DMS79 (cell line): ENCODE data around the gene NEK6.
A peak's percentile ranks its signal among the peaks of the same experiment; 100 is the strongest.

Experiments
- DNase-seq: peaks from one replicate; lab custom pipeline; 2025; lab: John Stamatoyannopoulos, UW

Gene NEK6

DNA sequence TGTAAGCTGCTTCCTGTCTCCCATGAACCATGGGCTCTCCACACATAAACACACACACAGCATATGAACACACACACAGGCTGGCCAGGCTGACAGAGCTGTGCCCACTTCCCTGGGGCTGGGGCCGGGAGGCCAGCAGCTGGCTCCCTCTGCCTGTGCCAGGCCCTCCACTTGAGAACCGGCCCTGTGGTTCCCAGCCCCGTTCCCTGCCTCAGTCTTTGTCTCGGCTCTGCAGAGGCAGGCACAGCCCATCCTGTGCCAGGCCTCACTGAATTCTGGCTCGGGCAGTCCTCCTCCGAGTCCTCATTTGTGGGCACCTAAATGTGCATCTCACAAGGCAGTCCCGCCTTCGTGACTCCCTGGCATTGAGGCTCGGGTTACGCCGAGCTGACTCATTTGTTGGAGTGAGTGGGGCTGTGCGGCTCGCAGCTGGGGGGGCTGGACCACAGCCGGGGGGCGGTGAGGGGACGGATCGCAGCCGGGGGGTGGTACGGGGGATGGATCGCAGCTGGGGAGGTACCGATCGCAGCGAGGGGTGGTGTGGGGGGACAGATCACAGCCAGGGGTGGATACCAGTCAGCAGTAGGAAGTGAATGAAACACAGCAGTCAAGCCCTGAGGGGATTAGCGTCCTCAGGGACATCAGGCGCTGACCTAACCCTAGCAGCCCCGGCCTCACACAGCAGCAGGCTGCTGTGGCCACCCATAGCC is 85.2 kb downstream of the NEK6 start:
- DNase-seq, result peak; percentile 74

DNA sequence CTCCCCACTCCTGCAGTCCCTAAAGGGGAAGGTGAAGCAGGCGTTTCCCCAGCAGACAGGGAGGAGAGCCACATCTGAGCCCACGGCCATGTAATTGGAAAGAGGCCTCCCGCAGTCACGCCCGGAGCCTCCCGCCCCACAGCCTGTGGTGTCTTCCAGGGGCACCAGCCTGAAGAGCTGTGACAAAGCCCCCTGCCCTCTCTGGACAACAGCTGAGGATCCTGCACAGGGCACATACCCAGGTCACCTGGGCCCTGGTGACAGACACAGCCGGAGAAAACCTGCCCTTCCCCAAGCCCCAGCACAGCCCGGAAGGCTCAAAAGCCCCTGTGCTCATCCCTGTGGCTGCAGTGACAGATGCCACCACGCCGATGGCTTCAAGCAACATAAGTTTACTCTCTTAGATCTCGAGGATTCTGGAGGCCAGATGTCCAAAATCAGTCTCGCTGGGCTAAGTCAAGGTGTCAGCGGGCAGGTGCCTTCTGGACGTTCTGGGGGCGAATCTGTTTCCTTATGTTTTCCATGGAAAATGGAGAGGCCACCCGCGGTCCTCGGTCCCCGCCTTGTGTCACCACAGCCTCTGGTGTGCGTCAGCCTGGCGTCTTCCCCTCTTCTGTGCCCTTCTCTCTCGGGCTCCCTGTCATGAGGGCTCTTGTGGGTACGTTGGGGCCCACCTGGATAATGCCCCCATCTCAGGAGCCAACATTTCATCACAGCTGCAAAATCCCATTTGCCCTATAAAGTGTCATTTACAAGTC is 86.0 kb downstream of the NEK6 start:
- no peak for DNase-seq

DNA sequence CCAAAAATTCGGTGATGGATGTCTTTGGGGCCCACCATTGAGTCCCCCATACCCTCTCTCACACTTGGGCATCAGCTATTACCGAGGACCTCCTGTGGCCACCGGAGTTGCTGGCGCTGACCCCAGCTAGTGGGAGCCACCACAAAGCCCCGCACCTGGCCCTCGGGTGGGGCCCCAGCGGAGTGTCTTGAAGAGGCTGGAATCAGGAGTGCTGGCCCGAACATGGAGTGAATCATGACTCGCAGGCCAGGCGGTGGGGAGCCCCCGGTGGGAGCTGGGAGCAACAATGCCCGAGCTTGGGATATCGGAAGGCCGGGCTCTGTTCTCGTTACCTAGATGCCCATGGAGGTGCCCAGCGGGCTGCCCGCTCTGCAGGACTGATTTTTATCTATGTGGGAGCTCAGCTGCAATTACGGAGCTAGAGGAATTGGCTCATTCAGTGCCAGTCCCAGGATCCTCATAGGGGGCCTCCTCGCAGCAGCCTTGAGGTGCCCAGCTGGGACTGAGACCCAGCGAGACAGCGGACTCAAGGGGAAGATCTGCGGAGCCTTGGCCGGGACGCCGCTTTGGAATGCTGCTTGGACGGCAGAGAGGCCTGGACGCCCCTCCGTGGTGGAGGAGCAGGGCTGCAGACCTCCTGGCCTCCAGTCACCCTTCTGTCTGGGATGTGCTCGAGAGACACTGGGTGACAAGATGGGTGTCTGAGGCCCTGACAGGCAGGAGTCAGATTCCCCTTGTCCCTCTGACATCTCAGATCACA is 86.7 kb downstream of the NEK6 start:
- DNase-seq, result no peak

DNA sequence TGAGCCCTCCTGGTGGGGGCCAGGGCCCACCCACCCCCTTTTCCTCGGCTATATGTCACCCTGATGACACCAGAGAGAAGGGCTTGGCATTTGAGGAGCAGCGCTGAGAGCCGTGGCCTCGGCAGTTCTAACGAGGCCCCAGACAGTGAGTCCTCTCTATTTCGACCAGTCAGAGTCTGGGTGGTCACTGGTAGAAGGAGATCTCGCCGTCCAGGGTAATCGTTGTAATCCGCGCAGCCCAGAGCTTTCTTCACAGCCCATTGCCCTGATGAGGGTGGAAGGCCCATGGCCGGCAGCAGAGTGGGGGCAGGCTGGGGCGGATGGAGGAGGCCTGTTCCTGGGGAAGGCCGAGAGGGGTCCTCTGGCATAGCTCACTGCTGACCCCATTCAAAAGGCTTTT is 87.3 kb downstream of the NEK6 start:
- no peak for DNase-seq

DNA sequence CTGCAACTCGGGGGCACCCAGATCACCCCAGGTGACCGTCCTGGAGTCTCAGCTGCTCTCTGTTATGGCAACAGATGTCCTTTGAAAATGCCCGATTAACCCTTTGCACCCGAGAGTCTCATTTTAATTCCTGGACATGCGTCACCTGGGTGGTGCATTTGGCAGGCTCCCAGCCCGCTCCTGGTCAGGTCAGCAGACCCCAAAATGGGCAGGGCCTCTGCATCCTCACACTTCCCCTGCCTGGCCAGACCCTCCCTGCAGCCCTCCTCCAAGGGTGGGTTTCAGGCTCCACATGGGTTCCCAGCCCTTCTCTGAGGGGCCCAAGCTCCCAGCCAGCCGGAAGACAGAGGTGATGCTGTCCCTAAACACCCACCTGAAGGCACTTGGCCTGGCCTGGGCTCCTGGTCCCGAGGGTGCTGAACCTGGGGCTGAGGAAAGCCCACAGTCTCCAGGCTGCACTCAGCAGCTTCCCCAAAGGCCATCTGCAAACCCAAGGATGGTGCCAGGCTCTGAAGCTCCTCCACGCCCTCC is 88.1 kb downstream of the NEK6 start:
- DNase-seq, result no peak

DNA sequence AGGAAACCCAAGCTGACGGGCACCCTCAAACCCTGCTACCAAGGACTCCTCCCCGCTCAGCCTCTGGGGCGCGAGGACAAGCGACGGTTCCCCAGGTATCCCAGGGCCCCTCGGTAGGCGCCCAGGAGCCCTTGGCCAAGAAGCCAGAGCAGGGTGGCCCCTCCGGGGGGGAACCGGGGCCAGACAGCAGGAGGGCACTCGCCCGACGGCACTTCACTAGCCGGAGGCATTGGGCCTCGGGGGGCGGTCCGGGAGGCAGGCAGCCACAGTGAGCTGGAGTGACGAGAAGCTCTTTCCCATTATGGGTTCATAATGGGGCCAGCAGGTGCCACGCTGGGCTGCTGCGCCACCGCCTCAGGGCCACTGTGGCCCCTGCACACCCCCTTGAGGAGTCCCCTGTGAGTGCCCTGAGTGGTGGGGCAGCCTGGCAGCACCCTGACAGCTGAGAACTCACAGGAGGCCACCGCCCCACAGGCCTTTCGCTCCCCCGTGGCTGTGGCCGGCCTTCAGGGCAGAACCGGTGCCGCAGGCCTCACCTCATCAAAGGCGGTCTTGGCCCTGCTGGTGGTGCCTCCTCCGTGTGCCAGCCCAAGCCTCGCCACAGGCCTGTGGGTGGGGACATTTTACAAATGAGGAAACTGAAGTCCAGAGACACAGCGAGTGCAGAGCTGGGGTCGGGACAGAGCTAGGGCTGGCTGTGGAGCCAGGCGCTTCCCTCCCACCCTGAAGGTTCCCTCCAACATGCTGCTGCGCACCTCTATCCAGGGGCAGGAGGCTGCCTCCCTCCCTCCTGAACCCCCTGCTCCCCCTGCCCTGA is 88.8 kb downstream of the NEK6 start:
- DNase-seq, result no peak

DNA sequence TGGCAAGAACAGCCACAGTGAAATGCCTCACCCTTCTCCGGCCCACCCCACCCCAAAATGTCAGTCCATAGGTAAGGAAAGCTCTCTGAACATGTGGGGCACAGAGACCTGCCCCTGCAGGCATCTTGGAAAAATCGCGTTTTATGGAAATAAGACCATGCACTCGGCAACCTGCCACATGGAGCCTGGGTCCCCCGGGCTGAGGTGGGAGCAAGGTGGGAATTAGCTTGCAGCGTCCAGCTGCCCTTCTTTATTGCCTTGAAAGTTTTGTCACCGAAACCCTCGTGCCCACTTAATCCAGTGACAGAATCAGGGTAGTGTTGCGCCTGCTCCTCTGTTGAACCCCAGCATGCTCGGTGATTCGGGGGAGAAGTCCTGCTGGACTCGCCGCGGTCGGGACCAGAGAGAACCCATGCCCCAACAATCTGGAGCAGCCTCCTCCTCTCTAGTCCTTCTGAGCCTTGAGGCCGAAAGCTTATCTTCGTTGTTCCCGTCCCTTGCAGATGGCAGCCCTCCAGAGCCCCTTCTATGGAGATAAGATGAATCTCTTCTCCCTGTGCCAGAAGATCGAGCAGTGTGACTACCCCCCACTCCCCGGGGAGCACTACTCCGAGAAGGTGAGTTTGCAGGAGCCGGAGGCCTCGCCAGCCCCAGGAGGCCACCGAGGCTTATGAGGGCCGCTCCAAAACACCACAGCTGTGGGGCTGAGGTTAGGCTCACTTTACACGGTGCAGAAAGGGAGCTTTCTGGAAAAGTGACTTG is 89.6 kb downstream of the NEK6 start:
- DNase-seq, result no peak

DNA sequence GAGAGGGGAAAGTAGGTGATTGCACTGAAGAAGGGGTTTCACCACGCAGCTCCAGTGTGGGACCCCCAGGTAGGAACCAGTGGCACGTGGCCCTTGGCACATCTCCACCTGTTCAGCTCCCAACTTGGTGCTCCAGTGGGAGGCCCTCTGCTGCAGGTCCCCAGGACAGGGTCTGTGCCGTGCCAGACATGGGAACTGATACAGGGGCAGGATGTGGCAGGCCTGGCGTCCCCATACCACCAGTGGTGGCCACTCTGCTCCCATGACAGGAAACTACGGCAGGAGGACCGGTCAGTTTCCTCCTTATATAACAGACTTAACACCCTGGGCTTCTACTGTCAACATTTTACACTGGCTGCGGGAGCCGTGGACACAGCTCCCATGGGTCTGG is 90.2 kb downstream of the NEK6 start:
- no peak for DNase-seq

DNA sequence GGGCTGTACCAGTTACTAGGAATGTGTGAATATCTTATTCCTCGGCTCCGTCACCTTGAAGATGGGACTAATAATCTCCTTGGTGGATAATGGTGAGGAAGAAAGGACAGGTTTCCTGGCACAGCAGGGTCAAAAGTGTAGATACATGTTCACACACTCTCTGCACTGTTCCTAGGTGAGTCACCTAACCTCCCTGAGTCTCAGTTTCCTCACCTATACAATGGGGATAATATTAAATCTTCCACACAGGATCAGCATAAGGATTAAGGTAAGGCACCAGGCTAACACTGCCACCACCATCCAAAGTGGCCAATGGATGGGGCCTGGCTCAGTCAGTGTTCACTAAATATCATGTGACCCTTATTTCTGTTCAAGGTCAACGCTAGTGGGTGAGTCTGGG is 90.6 kb downstream of the NEK6 start:
- DNase-seq, result no peak

DNA sequence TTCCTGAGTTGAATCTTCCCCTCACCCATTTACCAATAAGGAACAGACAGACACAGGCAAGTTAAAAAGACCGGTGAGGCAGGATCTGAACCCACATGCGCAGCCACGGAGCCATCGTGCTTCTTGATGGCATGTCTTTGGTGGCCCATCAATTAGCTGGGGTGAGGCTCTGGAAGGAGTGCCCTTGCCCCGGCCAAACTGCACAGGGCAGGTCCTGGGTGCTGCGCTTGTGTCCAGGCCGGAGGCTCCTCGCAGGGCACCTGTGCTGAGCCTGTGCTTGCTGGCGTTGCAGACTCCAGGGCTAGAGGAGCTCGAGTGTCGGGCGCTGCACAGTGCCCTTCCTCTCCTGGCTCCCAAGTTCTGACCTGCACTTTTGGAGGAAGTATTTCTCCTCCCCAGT is 91.1 kb downstream of the NEK6 start:
- no peak for DNase-seq

DNA sequence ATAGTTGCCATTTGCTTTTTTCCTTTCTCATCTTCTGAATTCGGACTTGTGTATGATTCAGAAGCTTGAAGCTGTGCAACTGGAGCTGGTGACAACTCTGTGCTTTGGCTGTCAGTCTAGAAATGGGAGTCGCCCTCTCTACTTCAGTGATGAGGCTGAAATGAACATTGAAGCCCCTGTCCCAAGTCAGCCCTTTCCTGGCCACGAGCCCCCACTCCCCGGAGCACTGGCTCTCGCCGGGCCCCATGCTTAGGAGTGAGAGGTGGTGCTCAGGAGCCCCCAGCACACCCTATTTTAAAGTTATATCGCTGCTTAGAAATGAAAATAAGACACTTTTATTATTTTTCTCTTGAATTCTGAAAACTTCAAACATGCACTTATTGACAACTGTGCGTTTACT is 91.5 kb downstream of the NEK6 start:
- DNase-seq, result no peak

DNA sequence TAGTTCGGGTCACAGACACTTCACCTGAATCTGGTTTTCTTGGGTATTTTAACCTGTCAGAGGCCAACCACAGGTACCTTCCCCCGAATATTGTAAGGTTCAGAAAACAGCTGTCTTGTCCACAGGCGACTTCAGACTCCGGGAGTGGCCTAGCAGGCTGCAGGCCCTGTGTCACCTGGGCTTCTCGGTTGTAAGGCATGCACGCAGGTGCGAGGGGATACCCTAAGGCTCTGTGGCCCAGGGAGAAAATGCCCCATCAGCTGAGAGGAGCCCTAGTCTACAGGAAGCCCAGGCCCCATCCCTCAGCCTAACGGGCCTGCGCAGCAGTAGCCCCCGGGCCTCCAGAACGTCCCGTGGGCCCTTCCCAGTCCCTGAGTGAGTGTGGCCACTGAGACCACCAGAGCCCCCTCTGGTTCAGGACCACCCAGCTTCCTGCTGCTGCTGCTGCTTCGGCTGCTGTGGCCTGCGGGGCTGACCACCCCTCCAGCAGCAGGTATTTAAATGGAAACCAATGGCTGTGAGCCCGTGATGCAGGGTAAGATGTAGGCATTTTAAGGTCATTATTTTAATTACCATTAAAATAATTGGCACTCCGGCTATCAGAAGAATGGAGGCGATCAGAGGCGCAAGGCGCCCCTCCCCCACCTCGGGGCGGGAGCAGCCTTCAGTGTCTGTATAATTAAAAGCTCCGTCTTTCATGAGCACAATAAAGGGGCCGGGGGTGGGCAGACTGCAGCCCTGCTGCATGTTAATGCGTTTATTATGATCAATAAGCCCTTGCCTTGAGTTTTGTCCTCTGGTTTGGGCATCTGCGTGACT is 92.1 kb downstream of the NEK6 start:
- no peak for DNase-seq

DNA sequence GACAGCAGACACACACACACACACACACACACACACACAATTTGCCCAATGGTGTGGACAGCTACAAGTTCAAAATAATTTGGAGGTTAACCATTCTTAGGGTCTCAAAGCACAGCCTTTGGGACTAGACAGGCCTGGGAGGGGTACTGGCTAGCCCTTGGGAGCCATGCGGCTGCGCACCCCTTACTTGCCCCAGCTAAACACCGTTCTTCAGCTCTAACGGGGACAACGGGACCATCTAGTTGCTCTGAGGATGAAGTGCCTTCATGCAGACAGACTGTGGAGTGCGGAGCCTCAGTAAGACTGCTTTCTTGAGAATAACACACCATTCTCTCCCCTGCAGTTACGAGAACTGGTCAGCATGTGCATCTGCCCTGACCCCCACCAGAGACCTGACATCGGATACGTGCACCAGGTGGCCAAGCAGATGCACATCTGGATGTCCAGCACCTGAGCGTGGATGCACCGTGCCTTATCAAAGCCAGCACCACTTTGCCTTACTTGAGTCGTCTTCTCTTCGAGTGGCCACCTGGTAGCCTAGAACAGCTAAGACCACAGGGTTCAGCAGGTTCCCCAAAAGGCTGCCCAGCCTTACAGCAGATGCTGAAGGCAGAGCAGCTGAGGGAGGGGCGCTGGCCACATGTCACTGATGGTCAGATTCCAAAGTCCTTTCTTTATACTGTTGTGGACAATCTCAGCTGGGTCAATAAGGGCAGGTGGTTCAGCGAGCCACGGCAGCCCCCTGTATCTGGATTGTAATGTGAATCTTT is 92.9 kb downstream of the NEK6 start:
- DNase-seq, result no peak

DNA sequence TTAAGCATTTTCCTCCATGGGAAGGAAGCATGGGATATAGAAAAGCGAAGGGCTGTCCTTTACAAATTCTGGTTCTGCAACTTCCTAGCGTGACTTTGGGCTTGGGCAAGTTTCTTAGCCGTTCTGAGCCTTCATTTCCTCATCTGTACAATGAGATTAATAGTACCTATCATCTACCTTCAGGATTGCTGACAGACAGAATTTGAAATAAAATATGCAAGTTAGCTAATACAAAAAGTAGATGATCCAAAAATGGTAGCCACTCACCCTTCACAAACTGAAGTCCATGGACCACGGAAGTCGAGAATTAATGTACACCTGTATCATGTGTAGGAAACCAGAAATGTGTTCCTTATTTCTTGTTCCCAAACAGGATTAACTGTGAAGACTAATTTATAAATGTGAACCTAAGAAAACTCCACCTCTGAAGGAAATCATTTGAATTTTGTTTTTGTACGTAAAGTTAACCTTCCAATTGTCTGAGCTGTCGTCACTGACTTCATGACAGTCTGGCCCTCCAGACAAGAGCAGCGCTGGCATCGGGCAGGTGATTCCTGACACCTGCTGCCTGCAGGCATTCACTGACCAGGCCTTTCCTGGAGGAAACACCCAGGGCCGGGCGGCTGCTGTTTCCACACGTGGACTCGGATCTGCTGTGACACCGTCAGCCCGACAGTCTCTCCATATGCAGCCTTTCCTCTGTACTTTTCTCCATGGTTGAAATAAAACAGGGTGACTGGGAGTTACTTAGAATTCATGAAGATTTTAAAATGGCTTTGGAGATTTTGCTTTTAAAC is 94.1 kb downstream of the NEK6 start:
- no peak for DNase-seq

DNA sequence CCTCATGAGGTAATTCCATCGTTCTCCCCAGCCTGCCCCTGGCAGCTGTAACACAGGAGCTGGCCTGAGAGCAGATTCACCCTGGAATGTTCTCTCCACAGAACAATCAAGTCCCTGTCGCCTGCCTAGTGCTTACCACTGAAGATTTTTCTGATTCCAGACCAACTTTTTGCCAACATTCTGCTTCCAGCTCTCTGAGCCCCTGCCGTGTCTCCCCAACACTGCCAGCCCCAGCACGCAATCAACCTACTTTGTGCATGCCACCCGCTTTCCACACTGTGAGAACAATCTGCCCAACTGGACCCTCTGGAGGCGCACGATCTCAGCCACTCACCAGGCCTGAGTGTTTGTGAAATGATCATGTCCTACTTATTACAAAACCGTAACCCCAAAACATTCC is 94.9 kb downstream of the NEK6 start:
- no peak for DNase-seq

DNA sequence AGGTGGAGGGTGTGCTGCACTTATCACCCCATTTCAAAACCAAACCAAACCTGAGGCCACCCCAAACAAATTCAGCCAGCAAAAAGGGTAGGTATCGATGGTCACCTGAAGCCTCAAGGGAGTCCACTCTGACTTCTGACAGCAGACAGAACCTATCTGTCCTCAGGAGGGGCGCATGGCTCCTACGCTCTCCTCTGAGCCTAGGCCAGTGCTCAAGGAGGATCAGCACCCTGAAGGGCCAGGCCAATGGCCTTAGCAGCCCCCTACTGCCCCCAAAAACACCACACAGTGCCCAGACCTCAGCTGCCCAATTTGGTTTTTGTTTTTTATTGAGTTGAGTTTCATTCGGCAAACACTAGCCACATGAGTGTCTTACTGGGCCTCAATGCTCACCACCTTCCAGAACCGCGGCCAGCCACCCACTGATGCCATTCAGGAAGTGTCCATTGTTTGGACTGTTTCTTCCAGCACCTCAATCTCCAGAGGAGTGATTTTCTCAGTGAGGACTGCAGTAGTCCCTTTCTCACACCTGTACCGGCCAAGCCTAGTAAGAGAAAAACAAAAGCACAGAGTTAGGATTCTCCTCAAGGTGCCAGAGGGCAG is 95.5 kb downstream of the NEK6 start:
- no peak for DNase-seq

DNA sequence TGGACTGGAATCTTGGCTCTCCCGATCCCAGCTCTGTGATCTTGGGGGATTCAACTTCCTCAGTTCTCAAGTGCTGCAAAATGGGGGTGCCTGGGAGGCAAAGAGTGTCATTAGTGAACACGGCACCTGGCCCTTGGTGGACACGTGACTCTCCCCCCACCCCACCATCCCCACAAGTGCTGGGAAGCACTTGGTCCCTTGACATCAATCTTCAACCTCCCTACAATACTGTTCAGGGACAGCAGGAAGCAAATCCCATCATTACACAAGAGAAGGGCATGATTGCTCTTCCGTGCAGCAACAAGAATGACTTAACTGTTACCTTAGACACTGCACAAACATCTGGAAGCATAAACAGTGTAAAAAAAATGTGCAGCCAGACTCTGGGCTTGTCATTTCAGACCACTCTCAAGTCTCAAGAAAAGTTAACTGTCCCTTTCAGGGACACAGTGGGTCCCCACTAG is 96.1 kb downstream of the NEK6 start:
- no peak for DNase-seq

DNA sequence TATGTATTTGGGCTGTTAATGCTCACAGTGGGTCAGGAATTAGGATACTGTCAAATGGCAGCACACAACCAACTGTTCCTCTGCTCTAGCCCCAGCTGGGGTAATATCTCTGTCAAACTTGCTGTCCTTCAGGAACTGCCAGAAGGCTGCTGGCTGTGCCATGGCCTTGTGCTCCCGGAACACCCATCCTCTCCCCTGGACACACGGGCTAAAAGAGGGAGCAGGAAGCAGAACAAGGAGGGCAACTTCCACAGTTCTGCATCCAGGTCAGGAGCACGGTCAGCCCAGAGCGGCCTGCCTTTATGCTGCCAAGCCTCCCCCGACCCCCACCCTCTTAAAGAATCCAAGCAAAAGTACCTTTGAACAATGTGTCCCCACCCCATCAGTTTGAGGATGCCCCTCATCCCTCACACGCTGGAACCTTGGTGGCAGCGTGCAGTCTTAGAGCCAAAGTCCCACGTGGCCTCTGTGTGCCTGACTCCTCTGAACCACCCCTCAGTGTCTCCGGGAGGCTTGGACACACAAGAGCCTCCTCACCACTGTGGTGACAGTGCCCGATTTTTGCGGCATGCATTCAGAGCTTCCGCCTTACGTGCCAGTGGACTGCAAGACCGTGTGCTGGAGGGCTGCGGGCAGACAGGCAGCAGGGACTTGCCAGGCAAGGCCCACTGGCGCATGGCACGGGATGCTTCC is 96.7 kb downstream of the NEK6 start:
- DNase-seq, result no peak
